Measurements from ENCODE around the gene COL11A2. TPM values are rescaled to one million over a fixed set of nuclear protein-coding genes. Genes with fewer than 3 reads are reported as not detected.

Gene COL11A2
- total and polyA plus RNA-seq, 2 of the 13 experiments (the other 11 are each of a cell fraction or from before 2014, with no cell fraction given): 0.55 TPM

DNA sequence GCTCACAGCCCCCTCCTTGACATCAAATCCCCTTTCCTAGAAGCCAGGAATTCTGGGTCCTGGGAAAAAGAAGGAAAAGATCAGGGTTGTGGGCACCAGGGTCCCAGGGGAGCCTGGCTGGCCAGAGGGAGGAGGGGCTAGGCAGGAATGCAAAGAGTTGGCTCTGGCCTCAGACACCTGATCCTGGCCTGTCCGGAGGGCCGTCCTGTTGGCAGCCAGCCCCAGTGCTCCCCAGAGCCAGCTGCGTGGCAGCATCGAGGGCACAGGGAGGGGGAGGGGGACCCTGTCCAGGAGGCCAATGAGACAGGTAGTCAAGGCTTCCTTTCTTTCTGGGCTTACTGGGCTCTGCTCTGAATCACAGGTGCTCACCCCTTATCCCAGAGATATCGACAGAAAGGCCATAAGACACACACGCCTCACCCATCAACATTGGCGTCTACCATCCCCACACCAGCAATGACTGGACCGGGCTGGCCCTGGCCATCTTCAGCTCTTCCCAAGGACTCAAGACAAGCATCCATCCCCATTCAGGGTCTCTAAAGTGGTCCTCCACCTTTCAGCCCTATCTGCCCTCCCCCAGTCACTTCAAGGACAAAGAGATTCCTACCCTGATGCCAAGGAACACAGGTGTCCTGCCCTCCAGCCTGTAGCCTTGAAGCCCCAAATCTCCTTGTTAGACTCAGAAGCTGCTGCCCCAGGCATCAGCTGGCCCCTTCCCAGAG is 723 bp downstream of the COL11A2 start (continued):
- no peak for TF ChIP-seq NFATC3 (CRISPR knock-in tag; IDR thresholded peaks at IDR 0.05)

GRCh38 chr6:33190504-33191107 is 1.7 kb downstream of the COL11A2 start:
- intact Hi-C loops (cut with micrococcal nuclease; ENCODE audit: unreplicated experiment) (no loop called here), in situ Hi-C loops (cut with HindIII; ENCODE audit: extremely low pct_ligation_motif_present, low pct_unique_long_range_greater_than_20kb) (no loop called here)
- whole genome bisulfite sequencing (ENCODE audit: low lambda C conversion rate): 12% methylated on average over 10 of the region's 11 CpGs
- no peaks in the 10 kb centered on the region for H3K9me3 ChIP-seq (ENCODE audit: low read length)
- ATAC-seq (peak; percentile 39), DNase-seq (ENCODE audit: low spot score) (no peak), FAIRE-seq (peak; percentile 26)
- H3K27me3 ChIP-seq (ENCODE audit: control insufficient read depth in 1 of 2, insufficient read depth in 2 of 2, low read length in 2 of 2): peaks cover 0 to 15% of the 10 kb centered on the region in 2 experiments; a peak in 1 of 5 replicates
- H3K4me1 ChIP-seq (ENCODE audit: insufficient read depth, low read length): peaks cover 28% of the 10 kb centered on the region
- peak overlapping the region in 1 of 3 experiments; percentile 35; a peak in 1 of 6 replicates for H3K4me3 ChIP-seq (replicated peaks in 1 of 3; ENCODE audit: insufficient read depth in 1 of 3, low read depth in 2 of 3, low read length in 3 of 3)
- no TSS peak for BruUV-seq (replicated peaks)
- no peak overlapping the region for H3K9ac ChIP-seq (ENCODE audit: insufficient read depth, low read depth, low read length)
- peaks cover 12 to 17% of the 10 kb centered on the region in 2 experiments for H3K36me3 ChIP-seq (replicated peaks in 1 of 2; ENCODE audit: control insufficient read depth in 1 of 2, insufficient read depth in 2 of 2, low read length in 2 of 2)
- no peak overlapping the region for H3K27ac ChIP-seq (ENCODE audit: extremely low read length, insufficient read depth, low read length)
- peak overlapping the region; percentile 66 for H3K4me2 ChIP-seq (ENCODE audit: low read depth, low read length)
- H2AFZ ChIP-seq (ENCODE audit: low read length): no peak overlapping the region
- no peaks in the 10 kb centered on the region for H3K79me2 ChIP-seq (ENCODE audit: insufficient read depth, low read length)
- H4K20me1 ChIP-seq (ENCODE audit: insufficient read depth, low read length): no peaks in the 10 kb centered on the region; the same call in 1 of the 2 replicates
- ChIA-PET CTCF (ENCODE audit: low intra/inter-chr PET ratio, low total read pairs) (no interaction called here), POLR2A (interaction anchor here (0.9 to 2.5 kb wide), 5 partner anchors 8 to 219 kb away, joined by 3 to 20 read pairs (median 7); partner anchors contain the start of genes HSD17B8 and RING1)
- no peak for TF ChIP-seq ZNF619 (CRISPR knock-in tag; IDR thresholded peaks at IDR 0.05)
- TF ChIP-seq MXI1 (IDR thresholded peaks at IDR 0.05; ENCODE audit: borderline replicate concordance, low read depth, low read length): no peak
- peak; percentile 44; the same call in 1 of the 2 replicates for TF ChIP-seq MIER3 (CRISPR knock-in tag; IDR thresholded peaks at IDR 0.05; ENCODE audit: borderline replicate concordance)
- TF ChIP-seq JDP2 (CRISPR knock-in tag; IDR thresholded peaks at IDR 0.05; ENCODE audit: borderline replicate concordance): no peak
- no peak for TF ChIP-seq MEIS1 (CRISPR knock-in tag; IDR thresholded peaks at IDR 0.05; ENCODE audit: borderline replicate concordance)
- TF ChIP-seq, protein P1, sequence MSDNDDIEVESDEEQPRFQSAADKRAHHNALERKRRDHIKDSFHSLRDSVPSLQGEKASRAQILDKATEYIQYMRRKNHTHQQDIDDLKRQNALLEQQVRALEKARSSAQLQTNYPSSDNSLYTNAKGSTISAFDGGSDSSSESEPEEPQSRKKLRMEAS (IDR thresholded peaks at IDR 0.05): peak; percentile 66
- TF ChIP-seq ZNF431 (CRISPR knock-in tag; IDR thresholded peaks at IDR 0.05; ENCODE audit: borderline replicate concordance, low read depth): no peak
- TF ChIP-seq, protein P2, sequence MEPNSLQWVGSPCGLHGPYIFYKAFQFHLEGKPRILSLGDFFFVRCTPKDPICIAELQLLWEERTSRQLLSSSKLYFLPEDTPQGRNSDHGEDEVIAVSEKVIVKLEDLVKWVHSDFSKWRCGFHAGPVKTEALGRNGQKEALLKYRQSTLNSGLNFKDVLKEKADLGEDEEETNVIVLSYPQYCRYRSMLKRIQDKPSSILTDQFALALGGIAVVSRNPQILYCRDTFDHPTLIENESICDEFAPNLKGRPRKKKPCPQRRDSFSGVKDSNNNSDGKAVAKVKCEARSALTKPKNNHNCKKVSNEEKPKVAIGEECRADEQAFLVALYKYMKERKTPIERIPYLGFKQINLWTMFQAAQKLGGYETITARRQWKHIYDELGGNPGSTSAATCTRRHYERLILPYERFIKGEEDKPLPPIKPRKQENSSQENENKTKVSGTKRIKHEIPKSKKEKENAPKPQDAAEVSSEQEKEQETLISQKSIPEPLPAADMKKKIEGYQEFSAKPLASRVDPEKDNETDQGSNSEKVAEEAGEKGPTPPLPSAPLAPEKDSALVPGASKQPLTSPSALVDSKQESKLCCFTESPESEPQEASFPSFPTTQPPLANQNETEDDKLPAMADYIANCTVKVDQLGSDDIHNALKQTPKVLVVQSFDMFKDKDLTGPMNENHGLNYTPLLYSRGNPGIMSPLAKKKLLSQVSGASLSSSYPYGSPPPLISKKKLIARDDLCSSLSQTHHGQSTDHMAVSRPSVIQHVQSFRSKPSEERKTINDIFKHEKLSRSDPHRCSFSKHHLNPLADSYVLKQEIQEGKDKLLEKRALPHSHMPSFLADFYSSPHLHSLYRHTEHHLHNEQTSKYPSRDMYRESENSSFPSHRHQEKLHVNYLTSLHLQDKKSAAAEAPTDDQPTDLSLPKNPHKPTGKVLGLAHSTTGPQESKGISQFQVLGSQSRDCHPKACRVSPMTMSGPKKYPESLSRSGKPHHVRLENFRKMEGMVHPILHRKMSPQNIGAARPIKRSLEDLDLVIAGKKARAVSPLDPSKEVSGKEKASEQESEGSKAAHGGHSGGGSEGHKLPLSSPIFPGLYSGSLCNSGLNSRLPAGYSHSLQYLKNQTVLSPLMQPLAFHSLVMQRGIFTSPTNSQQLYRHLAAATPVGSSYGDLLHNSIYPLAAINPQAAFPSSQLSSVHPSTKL (CRISPR knock-in tag; IDR thresholded peaks at IDR 0.05): peak; percentile 49; the same call in 1 of the 2 replicates
- TF ChIP-seq HNRNPL (IDR thresholded peaks at IDR 0.05; ENCODE audit: low read depth, low read length): peak; percentile 54; the same call in 1 of the 2 replicates
- peak; percentile 48; the same call in 1 of the 2 replicates for TF ChIP-seq PITX1 (CRISPR knock-in tag; IDR thresholded peaks at IDR 0.05)
- no peak for TF ChIP-seq MBNL3 (CRISPR knock-in tag; conservative IDR thresholded peaks at IDR 0.05)
- TF ChIP-seq ZNF746 (CRISPR knock-in tag; IDR thresholded peaks at IDR 0.05): peak; percentile 83; the same call in 1 of the 2 replicates
- no peak for TF ChIP-seq POGK (CRISPR knock-in tag; conservative IDR thresholded peaks at IDR 0.05)
- no peak for TF ChIP-seq ZNF761 (CRISPR knock-in tag; conservative IDR thresholded peaks at IDR 0.05)
- peak; percentile 89 for TF ChIP-seq ZSCAN25 (CRISPR knock-in tag; IDR thresholded peaks at IDR 0.05)
